Stimulated activated CD4-positive, alpha-beta T cell treated with anti-CD3 and anti-CD28 coated beads, Interleukin-12 subunit alpha, Interleukin-12 subunit beta, amount 100 ng/mL, for 24 hours (primary cell): ENCODE measurements around the gene HBG1.
"Not testable (repeated sequence)": the region's sequence is repeated elsewhere in the genome, so short reads cannot be mapped to it uniquely, and the experiment has no call there.

Experiments used
- DNase-seq, 2 experiments: peaks; one replicate each; pipeline ENCODE4 v3.0.0-alpha.2; 2020; ENCODE audit warnings: low read depth in 2 of 2

Gene HBG1

DNA sequence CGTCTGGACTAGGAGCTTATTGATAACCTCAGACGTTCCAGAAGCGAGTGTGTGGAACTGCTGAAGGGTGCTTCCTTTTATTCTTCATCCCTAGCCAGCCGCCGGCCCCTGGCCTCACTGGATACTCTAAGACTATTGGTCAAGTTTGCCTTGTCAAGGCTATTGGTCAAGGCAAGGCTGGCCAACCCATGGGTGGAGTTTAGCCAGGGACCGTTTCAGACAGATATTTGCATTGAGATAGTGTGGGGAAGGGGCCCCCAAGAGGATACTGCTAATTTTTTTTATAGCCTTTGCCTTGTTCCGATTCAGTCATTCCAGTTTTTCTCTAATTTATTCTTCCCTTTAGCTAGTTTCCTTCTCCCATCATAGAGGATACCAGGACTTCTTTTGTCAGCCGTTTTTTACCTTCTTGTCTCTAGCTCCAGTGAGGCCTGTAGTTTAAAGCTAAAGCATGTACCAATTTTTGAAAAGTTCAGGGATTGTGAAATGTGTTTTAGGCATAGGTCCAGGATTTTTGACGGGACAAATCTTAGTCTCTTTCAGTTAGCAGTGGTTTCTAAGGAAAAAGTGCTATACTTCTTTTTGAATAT is at the start of gene HBG1:
Gene HBG1, minus strand, starts transcription at position 51 of the 590 bp plus-strand sequence. CDS start 53 bp downstream, outside the sequence.
- not testable (repeated sequence) for DNase-seq

DNA sequence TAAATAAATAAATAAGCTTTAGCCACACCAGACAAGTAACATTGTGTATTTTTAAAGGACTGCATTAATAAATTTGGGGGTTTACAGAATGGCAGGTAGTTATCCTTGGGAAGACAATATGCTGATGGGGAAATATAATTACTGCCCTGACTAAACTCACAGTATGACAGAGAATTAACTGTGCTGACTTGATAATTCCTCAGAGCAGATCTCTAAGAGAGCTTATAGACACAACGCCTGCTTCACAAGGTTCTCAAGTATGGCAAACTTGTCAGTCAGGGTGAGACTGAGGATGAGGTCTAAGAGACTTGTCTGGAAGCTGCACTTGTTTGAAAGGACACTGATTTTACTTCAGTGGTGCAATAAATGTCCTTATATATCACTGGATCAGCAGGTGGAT is 48.8 kb upstream of the HBG1 start:
- no peak for DNase-seq

DNA sequence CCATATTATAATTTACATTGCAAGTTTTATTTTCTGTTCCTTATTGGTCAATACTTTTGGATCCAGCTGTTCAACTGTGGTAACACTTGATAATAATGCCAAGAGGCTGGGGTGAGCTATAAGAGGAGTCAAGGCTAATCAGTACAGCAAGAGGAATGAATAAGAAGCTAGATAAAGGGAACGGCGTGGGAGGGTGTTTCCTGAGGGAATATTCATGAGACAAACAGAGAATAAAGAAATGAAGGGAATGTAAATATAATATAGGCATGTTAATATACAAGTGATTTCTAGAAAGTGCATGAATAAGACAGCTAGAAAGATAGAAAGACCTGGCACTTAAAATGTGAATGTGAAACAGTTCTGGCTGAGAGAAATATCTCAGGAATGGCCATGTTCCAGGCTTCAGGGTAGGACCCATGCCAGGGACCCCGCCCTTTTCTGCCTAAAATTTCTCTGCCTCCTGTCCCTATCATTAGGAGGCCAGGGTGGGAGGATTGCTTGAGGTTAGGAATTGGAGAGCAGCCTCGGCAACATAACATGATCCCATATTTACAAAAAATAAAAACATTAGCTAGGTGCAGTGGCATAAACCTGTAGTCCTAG is 48.2 kb upstream of the HBG1 start:
- DNase-seq: no peak

DNA sequence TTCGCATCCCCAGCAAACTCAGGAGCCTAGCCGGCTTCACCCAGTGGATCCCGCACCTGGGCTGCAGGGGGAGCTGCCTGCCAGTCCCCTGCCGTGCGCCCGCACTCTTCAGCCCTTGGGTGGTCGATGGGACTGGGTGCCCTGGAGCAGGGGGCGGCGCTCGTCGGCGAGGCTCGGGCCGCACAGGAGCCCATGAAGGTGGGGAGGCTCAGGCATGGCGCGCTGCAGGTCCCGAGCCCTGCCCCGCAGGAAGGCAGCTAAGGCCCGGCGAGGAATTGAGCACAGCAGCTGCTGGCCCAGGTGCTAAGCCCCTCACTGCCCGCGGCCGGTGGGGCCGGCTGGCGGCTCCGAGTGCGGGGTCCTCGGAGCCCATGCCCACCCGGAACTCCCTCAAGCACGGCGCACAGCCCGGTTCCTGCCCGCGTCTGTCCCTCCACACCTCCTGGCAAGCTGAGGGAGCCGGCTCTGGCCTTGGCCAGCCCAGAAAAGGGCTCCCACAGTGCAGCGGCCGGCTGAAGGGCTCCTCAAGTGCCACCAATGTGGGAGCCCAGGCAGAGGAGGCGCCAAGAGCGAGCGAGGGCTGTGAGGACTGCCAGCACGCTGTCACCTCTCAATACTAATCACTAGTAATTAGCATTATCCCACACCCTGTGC is 44.8 kb upstream of the HBG1 start:
- not testable (repeated sequence) for DNase-seq

DNA sequence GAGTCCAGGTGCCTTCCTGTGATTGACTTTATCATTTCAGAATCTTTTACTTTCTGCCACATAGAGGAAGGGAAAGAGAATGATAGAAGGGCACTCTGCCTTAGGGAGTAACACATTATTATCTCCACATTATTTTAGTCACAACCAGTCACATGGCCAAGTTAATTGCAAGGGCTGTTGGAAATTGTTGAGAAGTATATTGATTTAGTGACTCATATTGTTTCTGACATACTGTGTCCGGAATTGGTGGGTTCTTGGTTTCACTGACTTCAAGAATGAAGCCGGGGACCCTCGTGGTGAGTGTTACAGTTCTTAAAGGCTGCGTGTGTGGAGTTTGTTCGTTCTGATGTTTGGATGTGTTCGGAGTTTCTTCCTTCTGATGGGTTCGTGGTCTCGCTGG is 43.4 kb upstream of the HBG1 start:
- DNase-seq: no peak

GRCh38 chr11:5291207-5291838 is 41.7 kb upstream of the HBG1 start:
- DNase-seq: no peak

DNA sequence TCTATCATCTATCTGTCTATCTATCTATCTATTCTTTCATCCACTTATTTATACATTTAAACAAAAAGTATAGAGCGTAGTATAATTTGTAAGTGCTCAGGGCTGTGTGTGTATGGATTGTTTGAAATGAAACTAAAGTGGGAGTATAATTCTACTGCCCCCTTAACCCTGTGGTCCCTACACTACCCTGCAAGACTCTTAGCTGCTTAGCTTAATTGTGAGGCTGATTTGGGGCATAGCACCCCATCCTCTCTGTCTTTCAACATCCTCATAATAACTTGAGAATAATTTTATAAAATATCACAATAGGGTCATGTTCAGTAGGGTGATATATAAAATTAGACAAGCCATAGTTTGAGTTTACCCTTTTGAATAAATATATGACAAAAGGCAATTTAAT is 40.4 kb upstream of the HBG1 start:
- no peak for DNase-seq

DNA sequence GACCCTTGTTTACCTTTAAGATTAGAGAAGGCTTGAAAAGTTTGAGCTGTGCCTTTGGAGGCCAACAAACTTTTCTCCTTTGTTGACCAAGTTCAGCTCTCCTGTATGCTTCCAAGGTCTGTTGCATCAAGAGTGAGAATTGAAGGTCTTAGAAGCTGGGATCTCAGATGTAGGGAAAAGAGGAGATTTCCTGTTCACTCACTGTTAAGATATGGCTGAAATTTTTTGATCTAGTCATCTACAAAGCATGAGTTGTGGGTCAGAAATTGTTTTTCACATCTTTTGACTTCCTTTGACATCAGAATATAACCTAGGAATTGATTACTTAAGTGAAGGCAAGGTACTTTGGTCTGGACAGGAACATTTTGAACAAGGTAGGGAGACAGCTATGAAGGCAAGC is 40.0 kb upstream of the HBG1 start:
- DNase-seq: no peak

DNA sequence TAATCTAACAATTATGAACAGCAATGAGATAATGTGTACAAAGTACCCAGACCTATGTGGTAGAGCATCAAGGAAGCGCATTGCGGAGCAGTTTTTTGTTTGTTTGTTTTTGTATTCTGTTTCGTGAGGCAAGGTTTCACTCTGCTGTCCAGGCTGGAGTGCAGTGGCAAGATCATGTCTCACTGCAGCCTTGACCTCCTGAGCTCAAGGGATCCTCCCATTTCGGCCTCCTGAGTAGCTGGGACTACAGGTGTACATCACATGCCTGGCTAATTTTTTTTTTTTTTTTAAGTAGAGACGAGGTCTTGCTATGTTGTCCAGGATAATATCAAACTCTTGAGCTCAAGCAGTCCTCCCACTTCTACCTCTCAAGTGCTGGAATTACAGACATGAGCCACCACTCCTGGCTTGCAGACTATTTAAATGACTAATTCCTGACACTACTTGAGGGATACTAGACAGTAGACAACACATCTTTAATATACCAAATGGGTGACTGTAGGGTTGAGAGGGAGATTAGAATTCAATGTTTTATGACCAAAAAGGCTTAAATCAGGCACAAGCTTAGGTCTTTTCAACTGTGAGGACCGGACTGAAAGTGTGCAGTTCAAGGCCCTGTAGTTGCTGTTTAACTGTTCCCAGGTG is 39.4 kb upstream of the HBG1 start:
- no peak for DNase-seq

DNA sequence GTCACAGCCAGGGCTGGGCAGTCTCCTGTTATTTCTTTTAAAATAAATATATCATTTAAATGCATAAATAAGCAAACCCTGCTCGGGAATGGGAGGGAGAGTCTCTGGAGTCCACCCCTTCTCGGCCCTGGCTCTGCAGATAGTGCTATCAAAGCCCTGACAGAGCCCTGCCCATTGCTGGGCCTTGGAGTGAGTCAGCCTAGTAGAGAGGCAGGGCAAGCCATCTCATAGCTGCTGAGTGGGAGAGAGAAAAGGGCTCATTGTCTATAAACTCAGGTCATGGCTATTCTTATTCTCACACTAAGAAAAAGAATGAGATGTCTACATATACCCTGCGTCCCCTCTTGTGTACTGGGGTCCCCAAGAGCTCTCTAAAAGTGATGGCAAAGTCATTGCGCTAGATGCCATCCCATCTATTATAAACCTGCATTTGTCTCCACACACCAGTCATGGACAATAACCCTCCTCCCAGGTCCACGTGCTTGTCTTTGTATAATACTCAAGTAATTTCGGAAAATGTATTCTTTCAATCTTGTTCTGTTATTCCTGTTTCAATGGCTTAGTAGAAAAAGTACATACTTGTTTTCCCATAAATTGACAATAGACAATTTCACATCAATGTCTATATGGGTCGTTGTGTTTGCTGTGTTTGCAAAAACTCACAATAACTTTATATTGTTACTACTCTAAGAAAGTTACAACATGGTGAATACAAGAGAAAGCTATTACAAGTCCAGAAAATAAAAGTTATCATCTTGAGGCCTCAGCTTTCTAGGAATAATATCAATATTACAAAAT is 38.6 kb upstream of the HBG1 start:
- DNase-seq: no peak

DNA sequence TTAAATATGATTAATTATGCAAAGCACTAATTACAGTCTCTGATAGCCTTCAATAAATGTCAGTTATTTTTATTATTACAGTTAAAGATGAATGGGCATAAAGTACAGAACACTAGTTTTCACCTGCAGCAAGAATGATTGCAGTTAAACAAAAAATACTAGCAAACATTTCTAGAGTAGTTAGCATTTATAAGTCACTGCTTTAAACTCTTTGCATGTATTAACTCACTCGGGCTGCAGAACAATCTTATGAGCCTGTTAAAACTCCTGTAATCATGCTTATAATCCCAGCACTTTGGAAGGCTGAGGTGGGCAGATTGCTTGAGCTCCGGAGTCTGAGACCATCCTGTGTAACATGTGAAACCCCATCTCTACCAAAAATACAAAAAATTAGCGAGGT is 37.2 kb upstream of the HBG1 start:
- no peak for DNase-seq

- DNase-seq: no peak
These were observed 36.7 kb upstream of the HBG1 start for GRCh38 chr11:5286351-5286750.

- no peak for DNase-seq
These were observed 36.2 kb upstream of the HBG1 start for GRCh38 chr11:5285703-5286340.

GRCh38 chr11:5284637-5285036 is 35.0 kb upstream of the HBG1 start:
- no peak for DNase-seq

- no peak for DNase-seq
These were observed 34.2 kb upstream of the HBG1 start for GRCh38 chr11:5283882-5284281.

GRCh38 chr11:5283086-5283485 is 33.4 kb upstream of the HBG1 start:
- no peak for DNase-seq

- DNase-seq: no peak
These were observed 33.0 kb upstream of the HBG1 start for GRCh38 chr11:5282628-5283027.

GRCh38 chr11:5281596-5281995 is 31.9 kb upstream of the HBG1 start:
- no peak for DNase-seq

GRCh38 chr11:5280582-5281102 is 31.0 kb upstream of the HBG1 start:
- peak in 1 of 2 experiments; percentile 0 for DNase-seq

DNA sequence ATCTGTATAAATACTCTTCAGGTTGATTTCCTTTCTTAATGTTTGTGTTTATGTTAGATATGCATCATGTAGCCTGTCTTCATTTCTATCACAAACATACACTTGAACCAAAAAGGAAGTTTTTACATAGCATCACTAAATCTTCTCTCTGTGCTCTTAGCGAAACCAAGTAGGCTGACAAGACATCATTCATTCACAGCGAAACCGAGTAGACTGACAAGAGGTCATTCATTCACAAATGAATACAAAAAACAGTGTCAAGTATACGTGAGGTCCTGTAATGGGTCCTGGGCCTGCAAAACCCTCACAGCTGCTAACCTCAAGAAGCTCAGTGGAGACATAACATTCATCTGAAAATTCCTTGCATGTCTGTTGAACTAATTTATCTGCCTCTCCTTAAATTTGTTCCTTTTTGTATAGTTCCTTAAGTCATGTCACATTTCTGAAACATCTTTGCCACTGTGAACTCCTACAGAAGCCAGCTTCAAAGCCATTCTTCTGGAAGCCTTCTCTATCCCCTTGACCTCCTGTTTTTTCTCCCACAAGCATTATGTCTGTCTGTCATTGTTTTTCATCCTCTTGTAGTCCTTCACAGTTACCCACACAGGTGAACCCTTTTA is 29.9 kb upstream of the HBG1 start:
- no peak for DNase-seq
